Memory B cell (primary cell): ENCODE measurements around the gene ARSK.

Experiments used
- ATAC-seq: fragments of 150-1000 bp; cut with Tn5 transposase; 2 replicates; pipeline ENCODE4 v1.10.0; 2021; ENCODE audit warnings: low read depth, mild to moderate bottlenecking, moderate library complexity
- DNase-seq, 2 donors: peaks; one replicate each; pipeline ENCODE4 v3.0.0; 2022; ENCODE audit warnings: low spot score in 2 of 2
- H3K27ac Mint-ChIP-seq: one replicate; pipeline ENCODE4 v1.8.0; 2022; ENCODE audit warnings: mild to moderate bottlenecking, moderate library complexity, mixed read lengths
- H3K27me3 Mint-ChIP-seq: one replicate; pipeline ENCODE4 v1.8.0; 2022; ENCODE audit warnings: mixed read lengths
- H3K36me3 Mint-ChIP-seq: one replicate; pipeline ENCODE4 v1.8.0; 2022; ENCODE audit warnings: mild to moderate bottlenecking, mixed read lengths
- H3K4me1 Mint-ChIP-seq: one replicate; pipeline ENCODE4 v1.8.0; 2022; ENCODE audit warnings: mixed read lengths
- H3K4me3 Mint-ChIP-seq: one replicate; pipeline ENCODE4 v1.8.0; 2022; ENCODE audit warnings: mild to moderate bottlenecking, moderate library complexity, mixed read lengths
- H3K9me3 Mint-ChIP-seq: one replicate; pipeline ENCODE4 v1.8.0; 2022; ENCODE audit warnings: mixed read lengths

The ARSK gene

GRCh38 chr5:95591490-95591901 is 36.6 kb downstream of the ARSK start:
- Mint-ChIP-seq H3K27ac (no peak overlapping the region), H3K36me3 (peaks cover 7% of the 10 kb centered on the region), H3K27me3 (no peaks in the 10 kb centered on the region), H3K4me1 (peaks cover 10% of the 10 kb centered on the region), H3K9me3 (no peaks in the 10 kb centered on the region), H3K4me3 (no peak overlapping the region)
- ATAC-seq: no peak
- DNase-seq: no peak

DNA sequence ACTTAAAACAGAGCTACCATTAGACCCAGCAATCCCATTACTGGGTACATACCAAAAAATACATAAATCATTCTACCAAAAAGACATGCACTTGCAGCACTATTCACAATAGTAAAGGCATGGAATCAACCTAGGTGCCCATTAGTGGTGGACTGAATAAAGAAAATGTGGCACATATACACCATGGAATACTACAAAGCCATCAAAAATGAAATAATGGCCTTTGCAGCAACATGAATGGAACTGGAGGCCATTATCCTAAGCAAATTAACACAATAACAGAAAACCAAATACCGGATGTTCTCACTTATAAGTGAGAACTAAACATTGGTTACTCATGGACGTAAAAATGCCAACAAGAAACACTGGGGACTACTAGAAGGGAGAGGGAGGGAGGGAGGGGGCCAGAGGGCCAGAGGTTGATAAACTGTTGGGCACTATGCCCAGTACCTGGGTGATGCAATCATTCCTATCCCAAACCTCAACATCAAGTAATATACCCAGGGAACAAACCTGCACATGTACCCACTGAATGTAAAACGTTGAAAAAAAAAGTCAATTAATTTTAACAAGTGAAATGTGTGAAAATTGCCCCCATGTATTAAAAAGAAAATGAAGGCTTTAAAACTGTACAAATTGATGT is 40.5 kb downstream of the ARSK start:
- no peaks in the 10 kb centered on the region for H3K9me3 Mint-ChIP-seq

GRCh38 chr5:95599252-95599651 is 44.4 kb downstream of the ARSK start:
- no peaks in the 10 kb centered on the region for H3K9me3 Mint-ChIP-seq
- no peak for DNase-seq
- no peaks in the 10 kb centered on the region for H3K4me1 Mint-ChIP-seq
- H3K27ac Mint-ChIP-seq: no peak overlapping the region
- no peak for ATAC-seq
- no peaks in the 10 kb centered on the region for H3K27me3 Mint-ChIP-seq
- peaks cover 11% of the 10 kb centered on the region for H3K36me3 Mint-ChIP-seq
- H3K4me3 Mint-ChIP-seq: no peak overlapping the region

More for the DNA sequence above, 40.5 kb downstream of the ARSK start:
- Mint-ChIP-seq H3K27me3 (no peaks in the 10 kb centered on the region), H3K4me3 (no peak overlapping the region), H3K27ac (no peak overlapping the region), H3K4me1 (peaks cover 6% of the 10 kb centered on the region), H3K36me3 (peaks cover 10% of the 10 kb centered on the region)
- DNase-seq (no peak), ATAC-seq (no peak)

GRCh38 chr5:95600557-95600956 is 45.7 kb downstream of the ARSK start:
- Mint-ChIP-seq H3K27ac (no peak overlapping the region), H3K4me3 (no peak overlapping the region), H3K4me1 (no peaks in the 10 kb centered on the region), H3K27me3 (no peaks in the 10 kb centered on the region), H3K9me3 (no peaks in the 10 kb centered on the region), H3K36me3 (peaks cover 12% of the 10 kb centered on the region)
- no peak for ATAC-seq
- DNase-seq: no peak

- Mint-ChIP-seq H3K9me3 (no peaks in the 10 kb centered on the region), H3K36me3 (peaks cover 8% of the 10 kb centered on the region), H3K27ac (no peak overlapping the region), H3K4me1 (no peaks in the 10 kb centered on the region), H3K4me3 (no peak overlapping the region), H3K27me3 (no peaks in the 10 kb centered on the region)
- DNase-seq (no peak), ATAC-seq (no peak)
Observed at GRCh38 chr5:95605786-95606185, 50.9 kb downstream of the ARSK start.

DNA sequence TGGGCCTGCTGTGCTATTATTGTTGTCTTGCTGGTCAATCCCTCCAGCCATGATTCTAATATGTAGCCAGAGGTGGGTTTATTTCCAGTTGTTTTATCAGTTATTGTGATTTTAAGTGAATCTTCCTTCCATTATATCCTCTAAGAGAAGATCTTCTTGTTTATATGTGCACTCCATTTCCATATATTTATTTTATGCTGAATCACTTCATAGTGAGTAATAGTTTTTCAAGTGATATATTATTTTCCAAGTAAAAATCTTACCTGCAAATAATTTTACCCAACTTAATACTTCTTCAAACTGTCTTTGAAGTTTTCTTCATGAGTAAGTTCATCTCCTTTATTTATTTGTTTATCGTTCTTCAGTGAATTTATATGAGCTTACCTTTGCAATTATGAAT is 51.5 kb downstream of the ARSK start:
- no peaks in the 10 kb centered on the region for H3K4me1 Mint-ChIP-seq
- no peak for ATAC-seq
- no peak for DNase-seq
- peaks cover 6% of the 10 kb centered on the region for H3K36me3 Mint-ChIP-seq
- H3K4me3 Mint-ChIP-seq: no peak overlapping the region
- H3K9me3 Mint-ChIP-seq: no peaks in the 10 kb centered on the region
- H3K27ac Mint-ChIP-seq: no peak overlapping the region
- no peaks in the 10 kb centered on the region for H3K27me3 Mint-ChIP-seq

DNA sequence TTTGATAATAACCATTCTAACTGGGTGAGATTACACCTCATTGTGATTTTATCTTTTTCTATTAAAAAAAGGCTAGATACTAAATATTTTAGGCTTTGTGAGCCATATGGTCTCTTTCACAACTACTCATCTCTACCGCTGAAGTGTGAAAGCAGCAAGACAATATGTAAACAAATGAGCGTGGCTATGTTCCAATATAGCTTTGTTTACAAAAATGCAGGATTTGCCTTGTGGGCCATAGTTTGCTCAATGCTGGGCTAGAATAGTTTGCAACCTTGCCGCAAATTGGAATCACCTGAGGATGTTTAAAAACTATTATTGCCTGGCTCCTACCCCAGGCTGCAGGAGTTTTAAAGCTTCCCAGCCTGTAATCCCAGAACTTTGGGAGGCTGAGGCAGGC is 54.8 kb downstream of the ARSK start:
- ATAC-seq: no peak
- Mint-ChIP-seq H3K36me3 (peaks cover 9% of the 10 kb centered on the region), H3K4me1 (no peaks in the 10 kb centered on the region), H3K27ac (no peak overlapping the region), H3K4me3 (no peak overlapping the region), H3K27me3 (no peaks in the 10 kb centered on the region), H3K9me3 (peaks cover 6% of the 10 kb centered on the region)
- DNase-seq: no peak

DNA sequence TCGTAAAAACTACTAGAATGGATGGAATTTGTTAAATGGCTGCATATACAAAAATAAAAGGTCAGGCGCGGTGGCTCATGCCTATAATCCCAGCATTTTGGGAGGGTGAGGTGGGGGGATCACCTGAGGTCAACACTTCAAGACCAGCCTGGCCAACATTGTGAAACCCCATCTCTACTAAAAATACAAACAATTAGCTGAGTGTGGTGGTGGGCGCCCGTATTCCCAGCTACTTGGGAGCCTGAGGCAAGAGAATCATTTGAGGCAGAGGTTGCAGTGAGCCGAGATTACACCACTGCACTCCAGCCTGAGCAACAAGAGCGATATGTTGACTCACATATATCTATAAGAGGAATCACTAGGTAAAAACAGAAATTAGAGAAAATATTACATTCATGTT is 55.6 kb downstream of the ARSK start:
- peaks cover 6% of the 10 kb centered on the region for H3K36me3 Mint-ChIP-seq
- DNase-seq (no peak), ATAC-seq (no peak)
- H3K4me1 Mint-ChIP-seq: no peaks in the 10 kb centered on the region
- no peak overlapping the region for H3K27ac Mint-ChIP-seq
- peaks cover 6% of the 10 kb centered on the region for H3K9me3 Mint-ChIP-seq
- H3K27me3 Mint-ChIP-seq: no peaks in the 10 kb centered on the region
- H3K4me3 Mint-ChIP-seq: no peak overlapping the region

DNA sequence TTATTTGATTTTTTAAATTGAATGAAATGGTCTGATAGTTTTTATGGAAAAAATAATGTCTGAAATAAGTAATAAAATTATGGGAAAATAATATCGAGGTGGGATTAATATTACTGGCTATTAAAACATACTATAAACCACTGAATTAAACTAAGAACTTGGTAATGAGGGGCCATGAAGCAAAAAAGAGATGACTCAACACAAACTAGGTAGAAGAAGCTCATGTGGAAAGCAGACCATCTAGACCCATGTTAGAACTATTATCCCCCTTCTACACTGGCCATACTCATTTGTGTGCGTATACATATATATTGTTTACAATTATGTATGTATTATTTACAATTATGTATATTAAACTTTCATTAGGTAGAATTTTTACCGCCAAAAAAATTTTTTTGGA is 56.5 kb downstream of the ARSK start:
- Mint-ChIP-seq H3K36me3 (peaks cover 5% of the 10 kb centered on the region), H3K27ac (no peak overlapping the region), H3K4me3 (no peak overlapping the region), H3K27me3 (no peaks in the 10 kb centered on the region), H3K9me3 (peaks cover 6% of the 10 kb centered on the region), H3K4me1 (no peaks in the 10 kb centered on the region)
- DNase-seq (no peak), ATAC-seq (no peak)

DNA sequence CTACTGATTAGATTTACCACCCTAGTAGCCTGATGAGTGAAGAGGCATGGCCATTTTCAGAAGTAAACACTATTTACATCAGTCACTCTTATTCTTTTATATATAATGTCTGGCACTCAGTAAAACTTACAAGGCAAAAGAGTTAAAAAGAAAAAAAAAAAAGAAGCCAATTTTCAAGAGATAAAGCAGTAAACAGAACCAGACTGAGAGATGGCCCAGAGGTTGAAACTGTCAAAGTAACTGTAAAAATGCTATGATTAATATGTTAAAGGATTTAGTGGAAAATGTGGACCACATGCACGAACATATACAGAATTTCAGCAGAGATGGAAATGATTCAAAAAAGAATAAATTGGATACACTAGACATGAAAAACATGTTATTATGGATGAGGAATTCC is 58.6 kb downstream of the ARSK start:
- peaks cover 6% of the 10 kb centered on the region for H3K9me3 Mint-ChIP-seq
- H3K4me3 Mint-ChIP-seq: no peak overlapping the region
- no peak overlapping the region for H3K27ac Mint-ChIP-seq
- H3K36me3 Mint-ChIP-seq: peaks cover 5% of the 10 kb centered on the region
- no peaks in the 10 kb centered on the region for H3K4me1 Mint-ChIP-seq
- ATAC-seq (no peak), DNase-seq (no peak)
- no peaks in the 10 kb centered on the region for H3K27me3 Mint-ChIP-seq

GRCh38 chr5:95615164-95615467 is 60.2 kb downstream of the ARSK start:
- peaks cover 6% of the 10 kb centered on the region for H3K4me1 Mint-ChIP-seq
- no peak overlapping the region for H3K27ac Mint-ChIP-seq
- H3K27me3 Mint-ChIP-seq: no peaks in the 10 kb centered on the region
- no peak overlapping the region for H3K4me3 Mint-ChIP-seq
- peaks cover 6% of the 10 kb centered on the region for H3K9me3 Mint-ChIP-seq
- DNase-seq: no peak
- peaks cover 5% of the 10 kb centered on the region for H3K36me3 Mint-ChIP-seq
- no peak for ATAC-seq

- Mint-ChIP-seq H3K27me3 (no peaks in the 10 kb centered on the region), H3K9me3 (peaks cover 6% of the 10 kb centered on the region), H3K36me3 (peaks cover 5% of the 10 kb centered on the region), H3K27ac (no peak overlapping the region), H3K4me3 (no peak overlapping the region), H3K4me1 (peaks cover 11% of the 10 kb centered on the region)
- DNase-seq (no peak), ATAC-seq (no peak)
Observed at GRCh38 chr5:95617057-95617456, 62.2 kb downstream of the ARSK start.

DNA sequence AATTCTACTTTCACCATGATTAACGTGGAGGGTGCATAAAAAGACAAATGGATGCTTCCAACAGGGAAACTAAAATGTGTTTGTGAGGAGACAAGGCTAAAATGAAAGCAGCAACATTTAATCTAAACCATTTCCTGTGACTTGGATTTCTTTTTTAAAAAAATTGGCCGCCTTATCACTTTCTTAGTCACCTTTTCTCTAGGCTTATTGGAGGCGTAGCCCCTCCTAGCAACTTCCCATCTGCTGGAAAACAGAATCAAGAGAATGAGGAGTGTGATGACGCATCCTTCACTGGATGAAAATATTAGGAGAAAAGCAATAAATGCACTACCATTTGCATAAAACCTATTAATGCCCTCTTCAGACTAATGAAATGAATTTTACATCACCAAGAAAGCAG is 64.2 kb downstream of the ARSK start:
- H3K27ac Mint-ChIP-seq: no peak overlapping the region

GRCh38 chr5:95619514-95620029 is 64.7 kb downstream of the ARSK start:
- Mint-ChIP-seq H3K27ac (peak overlapping the region; percentile 21), H3K4me1 (peaks cover 23% of the 10 kb centered on the region), H3K36me3 (no peaks in the 10 kb centered on the region), H3K9me3 (no peaks in the 10 kb centered on the region), H3K4me3 (peak overlapping the region; percentile 85), H3K27me3 (no peaks in the 10 kb centered on the region)
- no peak for ATAC-seq
- DNase-seq: no peak

More for the DNA sequence above, 64.2 kb downstream of the ARSK start:
- Mint-ChIP-seq H3K4me1 (peaks cover 23% of the 10 kb centered on the region), H3K9me3 (no peaks in the 10 kb centered on the region), H3K36me3 (no peaks in the 10 kb centered on the region), H3K27me3 (no peaks in the 10 kb centered on the region), H3K4me3 (peak overlapping the region; percentile 85)
- ATAC-seq (no peak), DNase-seq (no peak)
